GM21737 (cell line): ENCODE data around the gene KLHL30.

Experiments
- ATAC-seq: cut with Tn5 transposase; IDR thresholded peaks from one replicate; pipeline ENCODE4 v1.9.1; 2021; ENCODE audit warnings: mild to moderate bottlenecking, moderate library complexity; ENCODE audit not compliant: unreplicated experiment

Gene KLHL30

GRCh38 chr2:238171575-238172187 is 33.2 kb downstream of the KLHL30 start:
- no peak for ATAC-seq

GRCh38 chr2:238172439-238172838 is 34.0 kb downstream of the KLHL30 start:
- no peak for ATAC-seq

- ATAC-seq = no peak
These were observed 35.2 kb downstream of the KLHL30 start for GRCh38 chr2:238173692-238174091.

GRCh38 chr2:238174291-238174690 is 35.8 kb downstream of the KLHL30 start:
- ATAC-seq = no peak

GRCh38 chr2:238174701-238175100 is 36.2 kb downstream of the KLHL30 start:
- ATAC-seq = no peak

GRCh38 chr2:238176613-238177012 is 38.1 kb downstream of the KLHL30 start:
- ATAC-seq = no peak

- no peak for ATAC-seq
These were observed 42.1 kb downstream of the KLHL30 start for GRCh38 chr2:238180554-238180953.

GRCh38 chr2:238182362-238182761 is 43.9 kb downstream of the KLHL30 start:
- no peak for ATAC-seq

GRCh38 chr2:238183821-238184220 is 45.4 kb downstream of the KLHL30 start:
- no peak for ATAC-seq

GRCh38 chr2:238187618-238188548 is 49.4 kb downstream of the KLHL30 start:
- no peak for ATAC-seq

- ATAC-seq = no peak
These were observed 52.0 kb downstream of the KLHL30 start for GRCh38 chr2:238190445-238190844.
